H9 (cell line): Measurements from ENCODE around the gene PCSK2. TPM values are rescaled to one million over a fixed set of nuclear protein-coding genes. Genes with fewer than 3 reads are reported as not detected.

Experiments
- DNase-seq: peaks from one replicate; pipeline ENCODE4 v3.0.0-alpha.2; 2017
- H2AFZ ChIP-seq: one replicate; pipeline ENCODE4 v1.6.1; 2013; ENCODE audit warnings: mild to moderate bottlenecking, low read length, control low read depth, moderate library complexity
- H2AK5ac ChIP-seq: 2 replicates; pipeline ENCODE4 v1.6.1; 2013; ENCODE audit warnings: low read length, control low read depth, mixed read lengths; ENCODE audit not compliant: insufficient read length
- H2BK120ac ChIP-seq: one replicate; pipeline ENCODE4 v1.6.1; 2013; ENCODE audit warnings: low read depth, mild to moderate bottlenecking, low read length, control low read depth, inconsistent platforms; ENCODE audit not compliant: poor library complexity, severe bottlenecking
- H2BK12ac ChIP-seq: 2 replicates; pipeline ENCODE4 v1.6.1; 2013; ENCODE audit warnings: low read length, control low read depth, mixed read lengths, low read depth; ENCODE audit not compliant: insufficient read length
- H2BK15ac ChIP-seq: 2 replicates; pipeline ENCODE4 v1.6.1; 2013; ENCODE audit warnings: low read depth, low read length, control low read depth
- H2BK20ac ChIP-seq: one replicate; pipeline ENCODE4 v1.6.1; 2013; ENCODE audit warnings: low read depth, mild to moderate bottlenecking, low read length, control low read depth, inconsistent platforms; ENCODE audit not compliant: poor library complexity, severe bottlenecking
- H2BK5ac ChIP-seq: 2 replicates; pipeline ENCODE4 v1.6.1; 2013; ENCODE audit warnings: low read length, control low read depth, mixed read lengths; ENCODE audit not compliant: insufficient read length
- H3K14ac ChIP-seq: 2 replicates; pipeline ENCODE4 v1.6.1; 2013; ENCODE audit warnings: low read length, control low read depth; ENCODE audit not compliant: insufficient read depth
- H3K18ac ChIP-seq: 2 replicates; pipeline ENCODE4 v1.6.1; 2013; ENCODE audit warnings: low read depth, mild to moderate bottlenecking, mixed read lengths, low read length, control low read depth; ENCODE audit not compliant: insufficient read length
- H3K23ac ChIP-seq: 2 replicates; pipeline ENCODE4 v1.6.1; 2013; ENCODE audit warnings: low read length, control low read depth, mixed read lengths, low read depth; ENCODE audit not compliant: insufficient read length
- H3K23me2 ChIP-seq: 2 replicates; pipeline ENCODE4 v1.6.1; 2013; ENCODE audit warnings: low read depth, mild to moderate bottlenecking, mixed read lengths, low read length, control low read depth; ENCODE audit not compliant: insufficient read length, poor library complexity, severe bottlenecking
- H3K27ac ChIP-seq: 2 replicates; pipeline ENCODE4 v1.5.1; 2013; ENCODE audit warnings: low read length, control low read depth, mixed read lengths, low read depth; ENCODE audit not compliant: insufficient read length
- H3K27me3 ChIP-seq: 2 replicates; pipeline ENCODE4 v1.6.1; 2013; ENCODE audit warnings: low read length, control low read depth, inconsistent platforms; ENCODE audit not compliant: insufficient read depth
- H3K4ac ChIP-seq: 2 replicates; pipeline ENCODE4 v1.6.1; 2013; ENCODE audit warnings: low read depth, mild to moderate bottlenecking, control low read depth, inconsistent platforms, low read length, moderate library complexity
- H3K4me1 ChIP-seq: 2 replicates; pipeline ENCODE4 v1.6.1; 2013; ENCODE audit warnings: low read length, control low read depth, inconsistent platforms; ENCODE audit not compliant: insufficient read depth
- H3K4me2 ChIP-seq: 2 replicates; pipeline ENCODE4 v1.6.1; 2013; ENCODE audit warnings: low read length, control low read depth, mixed read lengths; ENCODE audit not compliant: insufficient read length, insufficient read depth
- H3K56ac ChIP-seq: 2 replicates; pipeline ENCODE4 v1.6.1; 2013; ENCODE audit warnings: low read depth, mild to moderate bottlenecking, mixed read lengths, low read length, control low read depth; ENCODE audit not compliant: insufficient read length
- H3K79me1 ChIP-seq: 2 replicates; pipeline ENCODE4 v1.6.1; 2013; ENCODE audit warnings: low read depth, mild to moderate bottlenecking, moderate library complexity, low read length, control low read depth, inconsistent platforms; ENCODE audit not compliant: insufficient read depth, poor library complexity, severe bottlenecking
- H3K79me2 ChIP-seq: 2 replicates; pipeline ENCODE4 v1.6.1; 2013; ENCODE audit warnings: low read length, control low read depth, inconsistent platforms; ENCODE audit not compliant: insufficient read depth
- H3K9ac ChIP-seq: 2 replicates; pipeline ENCODE4 v1.6.1; 2013; ENCODE audit warnings: low read length, control low read depth, mixed read lengths; ENCODE audit not compliant: insufficient read length; ENCODE audit errors: extremely low read depth
- H3K9me3 ChIP-seq: one replicate; pipeline ENCODE4 v1.6.1; 2013; ENCODE audit warnings: low read depth, low read length, inconsistent platforms; ENCODE audit not compliant: control insufficient read depth
- H3T11ph ChIP-seq: one replicate; pipeline ENCODE4 v1.6.1; 2013; ENCODE audit warnings: mild to moderate bottlenecking, low read length, control low read depth, inconsistent platforms
- H4K20me1 ChIP-seq: one replicate; pipeline ENCODE4 v1.6.1; 2013; ENCODE audit not compliant: control insufficient read depth, insufficient read length, insufficient read depth
- H4K5ac ChIP-seq: 2 replicates; pipeline ENCODE4 v1.6.1; 2013; ENCODE audit warnings: low read depth, mild to moderate bottlenecking, mixed read lengths, low read length, control low read depth; ENCODE audit not compliant: insufficient read length
- H4K8ac ChIP-seq: replicated peaks from 2 replicates; pipeline ENCODE4 v1.6.1; 2013; ENCODE audit warnings: low read length, control low read depth, mixed read lengths, low read depth; ENCODE audit not compliant: insufficient read length
- H4K91ac ChIP-seq: 2 replicates; pipeline ENCODE4 v1.6.1; 2013; ENCODE audit warnings: low read depth, mild to moderate bottlenecking, moderate library complexity, mixed read lengths, low read length, control low read depth; ENCODE audit not compliant: insufficient read length
- H3K27ac Mint-ChIP-seq, 3 experiments: 2 replicates in 2 of 3; 3 replicates in 1 of 3; pipeline ENCODE4 v1.8.0; 2020 to 2021; ENCODE audit warnings: mixed read lengths in 3 of 3, mild to moderate bottlenecking in 1 of 3, moderate library complexity in 1 of 3
- H3K27me3 Mint-ChIP-seq: 2 replicates; pipeline ENCODE4 v1.8.0; 2021; ENCODE audit warnings: low read depth, mild to moderate bottlenecking, moderate library complexity, mixed read lengths
- H3K36me3 Mint-ChIP-seq, 3 experiments: 2 replicates in 2 of 3; 3 replicates in 1 of 3; pipeline ENCODE4 v1.8.0; 2020 to 2021; ENCODE audit warnings: low read depth in 3 of 3, mixed read lengths in 3 of 3; ENCODE audit not compliant: insufficient read depth in 1 of 3
- H3K4me1 Mint-ChIP-seq, 2 experiments: 2 replicates each; pipeline ENCODE4 v1.8.0; 2020; ENCODE audit warnings: mixed read lengths in 2 of 2
- H3K4me3 Mint-ChIP-seq, 2 experiments: 2 replicates in 1 of 2; 3 replicates in 1 of 2; pipeline ENCODE4 v1.8.0; 2020 to 2021; ENCODE audit warnings: mild to moderate bottlenecking in 2 of 2, mixed read lengths in 2 of 2, moderate library complexity in 1 of 2
- H3K9me3 Mint-ChIP-seq, 2 experiments: 2 replicates in 1 of 2; 3 replicates in 1 of 2; pipeline ENCODE4 v1.8.0; 2020; ENCODE audit warnings: mild to moderate bottlenecking in 2 of 2, mixed read lengths in 2 of 2, moderate library complexity in 1 of 2
- CTCF ChIP-seq: fragments of 200-600 bp; sonication (generic); conservative IDR thresholded peaks from 3 replicates; pipeline ENCODE4 v1.8.0; 2021; ENCODE audit warnings: antibody characterized with exemption, mild to moderate bottlenecking
- WGBS: extraction: QIAGEN DNeasy Blood & Tissue Kit; methylation state at CpG from one replicate; pipeline ENCODE4 v1.1.7; 2013; ENCODE audit warnings: missing lambda C conversion rate, low lambda C conversion rate, mixed read lengths; ENCODE audit not compliant: insufficient read length; ENCODE audit errors: extremely low coverage; 5-methylcytosine and 5-hydroxymethylcytosine counted together
- total RNA-seq: library from RNA; stranded (reverse); gene quantifications from 2 replicates; pipeline ENCODE4 v1.2.1, GENCODE V29; 2021

PCSK2 gene
- total RNA-seq, 1 experiment from 2014 or later = 2.8 TPM

DNA sequence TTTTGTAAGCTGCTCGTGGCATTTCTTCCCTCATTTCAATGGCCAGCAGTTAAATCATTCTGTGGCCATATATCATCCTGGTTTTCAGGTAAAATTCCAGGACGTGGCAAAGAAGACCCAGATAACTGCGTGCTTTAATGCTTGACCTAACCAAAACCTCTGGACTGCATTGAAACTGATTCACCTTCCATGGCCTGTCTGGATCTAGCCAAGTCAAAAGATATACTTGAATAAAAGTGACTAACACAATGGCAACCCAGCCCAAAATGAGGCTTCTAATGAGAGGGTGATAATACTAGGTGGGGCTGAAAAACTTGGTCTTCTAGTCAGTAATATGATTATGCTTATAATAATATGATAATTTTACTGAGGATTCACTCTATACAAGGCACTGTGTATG lies 16.5 kb upstream of the PCSK2 start:
- no CpG with 5 or more reads among the region's 3 CpGs for WGBS

More for the DNA sequence above, 16.5 kb upstream of the PCSK2 start:
- no peak overlapping the region for H3K14ac ChIP-seq
- H3K27ac ChIP-seq = no peak overlapping the region
- H3K4me1 ChIP-seq = no peaks in the 10 kb centered on the region
- no peaks in the 10 kb centered on the region for H3K9me3 ChIP-seq
- Mint-ChIP-seq H3K9me3 (peaks cover 0 to 2% of the 10 kb centered on the region in 2 experiments; a peak in 1 of 5 replicates), H3K4me3 (no peak overlapping the region), H3K36me3 (no peaks in the 10 kb centered on the region; a peak in 1 of 7 replicates), H3K27me3 (no peaks in the 10 kb centered on the region; the same call in 1 of the 2 replicates), H3K4me1 (no peaks in the 10 kb centered on the region), H3K27ac (no peak overlapping the region)
- no peak overlapping the region for H3K4me2 ChIP-seq
- no peak overlapping the region for H2AFZ ChIP-seq
- H4K5ac ChIP-seq = no peak overlapping the region
- H2BK20ac ChIP-seq = no peak overlapping the region
- no peaks in the 10 kb centered on the region for H4K20me1 ChIP-seq
- no peaks in the 10 kb centered on the region for H3K23me2 ChIP-seq
- no peak overlapping the region for H3K18ac ChIP-seq
- H2AK5ac ChIP-seq = no peak overlapping the region
- no peak overlapping the region for H3T11ph ChIP-seq
- no peak overlapping the region for H3K9ac ChIP-seq
- no peak overlapping the region for H3K23ac ChIP-seq
- H3K4ac ChIP-seq = no peak overlapping the region
- no peaks in the 10 kb centered on the region for H3K79me1 ChIP-seq
- no peak overlapping the region for H4K8ac ChIP-seq
- no peaks in the 10 kb centered on the region for H3K27me3 ChIP-seq
- DNase-seq = no peak
- no peak for TF ChIP-seq CTCF
- H2BK15ac ChIP-seq = no peak overlapping the region
- H2BK12ac ChIP-seq = no peak overlapping the region
- no peaks in the 10 kb centered on the region for H3K79me2 ChIP-seq
- no peak overlapping the region for H2BK120ac ChIP-seq
- H2BK5ac ChIP-seq = no peak overlapping the region
- no peak overlapping the region for H3K56ac ChIP-seq
- H4K91ac ChIP-seq = no peak overlapping the region
